GM18873 (cell line): ENCODE results near the gene ZNF462.

Source experiments
- ATAC-seq: cut with Tn5 transposase; IDR thresholded peaks from one replicate; pipeline ENCODE4 v1.9.1; 2021; ENCODE audit warnings: mild to moderate bottlenecking, moderate library complexity, moderate number of reproducible peaks; ENCODE audit not compliant: unreplicated experiment, low FRiP score

The ZNF462 gene

DNA sequence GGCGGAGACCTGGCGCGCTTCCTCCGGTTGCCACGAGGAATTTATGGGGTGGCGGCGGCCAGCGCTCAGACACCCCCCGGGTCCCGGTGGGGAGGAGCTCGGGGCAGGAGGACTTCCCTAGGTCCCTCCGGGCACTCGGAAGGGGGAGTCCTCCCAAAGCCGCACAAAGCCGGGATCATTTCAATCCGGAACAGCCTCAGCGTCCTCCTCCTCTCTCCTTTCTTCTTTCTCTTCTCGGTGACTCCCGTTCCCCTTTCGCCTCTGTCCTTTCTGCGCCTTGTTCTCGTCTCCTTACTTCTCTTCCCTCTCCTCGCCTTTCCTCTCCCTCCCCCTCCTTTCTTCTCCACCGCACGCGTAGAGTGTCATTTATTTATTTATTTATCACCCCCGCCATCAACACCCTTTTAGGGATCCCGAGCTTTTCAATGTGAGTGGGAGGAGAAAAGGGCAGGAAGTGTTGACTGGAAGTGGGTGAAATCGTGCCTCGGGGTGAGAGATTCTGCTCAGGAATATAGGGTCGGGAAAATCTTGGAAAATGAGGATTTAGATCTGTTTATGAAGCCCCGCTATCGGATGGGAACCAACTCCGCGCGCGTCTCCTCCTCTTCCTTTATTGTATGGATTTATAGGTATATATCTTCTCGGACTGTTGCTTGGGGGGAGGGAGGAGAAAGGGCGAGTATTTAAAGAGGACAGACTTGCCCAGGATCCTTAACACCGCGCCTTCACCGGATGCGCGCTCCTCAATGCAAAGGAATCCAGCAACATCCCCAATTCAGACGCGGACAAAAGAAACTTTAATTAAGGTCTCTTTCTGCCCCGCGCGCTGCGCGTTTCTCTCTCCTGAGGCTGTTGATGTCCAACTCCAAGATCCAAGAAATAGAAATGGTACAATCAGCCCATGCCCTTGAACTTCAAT is 2.0 kb upstream of the ZNF462 start:
- no peak for ATAC-seq

GRCh38 chr9:106861640-106862109 is 1.3 kb upstream of the ZNF462 start:
- no peak for ATAC-seq

DNA sequence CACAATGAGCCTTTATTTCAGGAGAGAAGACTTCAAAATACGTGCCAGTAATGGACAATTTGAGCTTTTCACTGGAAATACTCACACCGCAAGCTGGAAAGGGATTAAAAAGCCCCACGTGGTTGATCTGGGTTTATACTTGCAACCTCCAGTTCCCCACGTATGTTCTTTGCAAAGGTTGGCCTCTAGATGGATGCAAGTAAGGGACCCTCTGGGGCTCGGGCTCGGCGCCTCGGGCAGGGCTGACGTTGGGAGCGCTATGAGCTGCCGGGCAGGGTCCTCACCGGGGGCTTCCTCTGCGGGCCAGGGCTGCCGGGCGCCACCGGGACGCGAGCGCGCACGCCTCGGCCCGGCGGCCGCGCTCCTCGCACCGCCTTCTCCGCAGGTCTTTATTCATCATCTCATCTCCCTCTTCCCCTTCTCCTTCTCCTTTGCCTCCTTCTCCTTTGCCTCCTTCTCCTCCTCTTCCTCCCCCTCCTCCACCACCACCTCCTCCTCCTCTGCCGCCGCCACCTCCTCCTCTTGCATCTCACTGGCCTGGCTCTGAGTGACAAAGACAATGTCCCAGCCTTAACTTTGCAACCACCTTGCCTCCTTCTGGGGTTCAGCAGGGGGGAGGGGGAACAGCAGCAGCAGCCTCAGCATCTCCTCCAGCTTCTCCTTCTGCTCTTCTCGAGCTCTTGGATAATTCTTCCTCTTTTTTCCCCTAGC is 701 bp upstream of the ZNF462 start:
- ATAC-seq: no peak

- no peak for ATAC-seq
Observed at GRCh38 chr9:106864373-106865143, 1.6 kb downstream of the ZNF462 start.

DNA sequence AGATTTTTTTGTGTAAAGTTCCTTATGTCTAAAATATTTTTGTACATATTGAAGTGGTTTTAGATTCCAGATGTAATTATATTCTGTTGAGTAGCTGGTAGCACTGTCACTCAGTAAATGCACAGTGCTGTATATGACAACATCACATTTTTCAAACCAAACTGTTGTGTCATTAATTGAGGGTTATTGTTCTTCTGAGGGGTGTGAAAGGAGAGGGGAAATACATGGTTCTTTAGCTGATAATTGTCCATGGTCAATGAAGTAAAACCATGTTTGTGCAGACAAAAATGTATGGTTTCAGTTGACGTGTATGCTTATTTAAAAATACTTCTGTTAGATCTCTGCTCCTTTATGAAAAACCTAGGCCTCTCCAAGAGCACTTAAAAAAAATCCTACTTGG is 3.3 kb downstream of the ZNF462 start:
- no peak for ATAC-seq

DNA sequence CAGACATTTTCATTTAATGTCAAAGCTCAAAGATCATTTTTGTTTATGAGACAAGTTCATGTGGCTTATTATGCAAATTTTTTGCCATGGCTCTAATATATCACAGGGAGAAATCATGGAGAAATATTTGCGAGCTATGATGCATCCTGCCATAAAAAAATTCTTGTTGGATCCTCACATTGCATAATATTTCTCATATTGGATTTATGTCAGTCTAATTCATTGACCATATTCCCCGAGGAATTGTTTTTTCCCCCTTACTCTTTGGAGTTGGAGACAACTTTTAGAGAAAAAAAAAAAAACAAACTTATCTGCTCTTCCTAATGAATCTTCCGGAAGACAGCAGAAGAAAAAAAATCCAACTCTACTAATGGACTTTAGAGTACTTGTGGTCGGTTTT is 4.3 kb downstream of the ZNF462 start:
- no peak for ATAC-seq

DNA sequence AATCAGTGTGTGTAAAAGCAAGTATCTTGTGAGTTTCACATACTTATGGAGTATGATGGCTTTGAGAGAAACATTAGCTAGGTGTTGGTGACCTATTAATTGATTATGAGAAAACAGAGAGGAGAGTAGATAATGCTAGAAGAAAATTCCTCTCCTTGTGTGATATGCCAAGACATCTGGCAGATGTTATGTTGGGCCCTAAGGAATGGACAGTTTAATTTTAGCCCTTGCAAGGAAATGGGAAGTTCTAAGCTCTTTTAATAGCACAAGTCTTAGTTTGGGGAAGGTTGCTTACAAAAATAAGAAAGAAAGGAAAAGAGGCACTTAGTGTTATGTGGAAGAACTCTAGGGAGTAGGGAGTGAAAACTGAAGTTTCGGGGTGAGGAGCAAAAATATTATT is 5.1 kb downstream of the ZNF462 start:
- no peak for ATAC-seq

GRCh38 chr9:106868565-106868964 is 5.6 kb downstream of the ZNF462 start:
- no peak for ATAC-seq

GRCh38 chr9:106869028-106869427 is 6.1 kb downstream of the ZNF462 start:
- no peak for ATAC-seq

DNA sequence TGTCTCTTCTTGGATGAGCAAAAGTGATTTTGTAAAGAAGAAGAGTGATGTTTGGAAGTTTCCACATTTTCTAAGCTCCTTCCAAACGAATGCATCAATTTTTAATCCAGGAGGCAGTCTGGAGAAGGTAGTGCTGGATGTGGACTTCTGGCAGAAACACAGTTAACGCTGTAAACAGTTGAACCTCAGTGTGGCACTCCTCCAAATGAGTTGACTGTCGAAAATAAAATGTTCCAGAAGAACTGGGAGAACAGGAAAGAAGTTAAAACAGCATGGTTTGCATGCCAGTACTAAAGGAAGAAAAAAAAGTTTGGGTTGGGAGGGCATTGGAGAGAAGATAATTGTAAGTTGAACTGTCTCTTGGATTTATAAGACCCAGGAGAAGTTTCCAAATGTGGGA is 6.5 kb downstream of the ZNF462 start:
- no peak for ATAC-seq

DNA sequence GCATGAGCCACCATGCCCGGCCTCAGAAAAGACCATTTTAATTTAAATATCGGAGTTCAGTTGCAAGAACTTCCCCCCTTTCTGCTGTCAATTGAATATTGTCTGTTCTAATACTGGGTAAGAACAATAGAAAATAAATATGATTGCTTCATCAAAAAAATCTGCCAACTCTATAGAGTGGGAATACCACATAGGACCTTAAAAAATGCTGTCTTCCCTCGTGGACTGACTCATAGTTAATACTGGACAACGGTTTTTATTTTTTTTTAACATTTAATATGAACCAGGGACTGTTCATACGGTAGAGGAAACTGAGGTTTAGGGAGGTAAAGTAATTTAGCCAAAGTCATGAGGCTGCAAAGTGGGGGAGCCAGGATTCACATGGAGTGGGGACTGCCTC is 9.7 kb downstream of the ZNF462 start:
- ATAC-seq: no peak

- ATAC-seq: no peak
Observed at GRCh38 chr9:106874031-106874430, 11.1 kb downstream of the ZNF462 start.

DNA sequence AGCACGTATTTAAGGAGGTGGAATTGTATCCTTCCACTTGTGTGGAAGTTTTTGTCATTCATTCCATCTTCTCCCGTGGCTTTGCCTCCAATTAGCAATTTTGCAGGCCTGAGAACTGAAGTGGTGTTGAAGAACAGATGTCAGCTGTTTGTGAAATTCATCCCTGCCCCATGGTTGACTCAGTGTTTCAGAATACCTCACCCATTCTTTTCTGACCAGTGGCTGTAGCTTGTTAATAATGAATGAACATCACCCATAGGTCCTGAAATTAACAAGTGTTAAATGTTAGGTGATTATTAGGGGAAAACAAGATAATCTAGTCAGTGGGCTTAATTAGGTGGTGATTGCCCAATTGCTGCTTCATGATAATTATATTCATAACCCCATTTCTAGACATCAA is 11.7 kb downstream of the ZNF462 start:
- no peak for ATAC-seq

DNA sequence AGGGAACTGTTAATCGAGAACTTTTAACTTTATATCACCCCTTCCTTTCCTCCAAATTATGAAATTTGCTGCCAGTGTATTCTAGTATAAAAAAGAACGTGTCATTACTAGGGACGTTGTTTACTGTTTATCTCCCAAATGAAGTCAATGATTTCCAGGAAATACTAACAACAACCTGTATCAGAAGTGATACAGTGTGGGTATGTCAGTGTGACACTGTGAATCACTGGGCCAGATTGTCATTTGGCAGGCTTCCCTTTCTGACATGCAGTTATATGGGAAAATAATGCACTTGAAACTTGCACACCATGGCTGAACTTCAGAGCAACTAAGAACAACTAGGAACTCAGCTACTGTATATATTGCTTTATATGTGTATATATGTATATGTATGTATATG is 12.6 kb downstream of the ZNF462 start:
- ATAC-seq: no peak

DNA sequence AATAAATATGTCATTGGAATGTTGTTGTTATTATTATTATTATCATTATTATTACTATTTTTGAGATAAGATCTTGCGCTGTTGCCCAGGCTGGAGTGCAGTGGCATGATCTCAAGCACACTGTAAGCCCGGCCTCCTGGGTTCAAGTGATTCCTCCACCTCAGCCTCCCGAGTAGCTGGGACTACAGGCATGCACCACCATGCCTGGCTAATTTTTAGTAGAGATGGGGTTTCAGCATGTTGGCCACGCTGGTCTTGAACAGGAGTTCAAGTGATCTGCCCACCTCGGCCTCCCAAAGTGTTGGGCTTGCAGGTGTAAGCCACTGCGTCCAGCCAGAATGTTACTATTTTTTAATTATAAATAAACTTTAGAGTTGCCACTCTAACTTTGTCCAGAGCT is 14.4 kb downstream of the ZNF462 start:
- ATAC-seq: no peak

DNA sequence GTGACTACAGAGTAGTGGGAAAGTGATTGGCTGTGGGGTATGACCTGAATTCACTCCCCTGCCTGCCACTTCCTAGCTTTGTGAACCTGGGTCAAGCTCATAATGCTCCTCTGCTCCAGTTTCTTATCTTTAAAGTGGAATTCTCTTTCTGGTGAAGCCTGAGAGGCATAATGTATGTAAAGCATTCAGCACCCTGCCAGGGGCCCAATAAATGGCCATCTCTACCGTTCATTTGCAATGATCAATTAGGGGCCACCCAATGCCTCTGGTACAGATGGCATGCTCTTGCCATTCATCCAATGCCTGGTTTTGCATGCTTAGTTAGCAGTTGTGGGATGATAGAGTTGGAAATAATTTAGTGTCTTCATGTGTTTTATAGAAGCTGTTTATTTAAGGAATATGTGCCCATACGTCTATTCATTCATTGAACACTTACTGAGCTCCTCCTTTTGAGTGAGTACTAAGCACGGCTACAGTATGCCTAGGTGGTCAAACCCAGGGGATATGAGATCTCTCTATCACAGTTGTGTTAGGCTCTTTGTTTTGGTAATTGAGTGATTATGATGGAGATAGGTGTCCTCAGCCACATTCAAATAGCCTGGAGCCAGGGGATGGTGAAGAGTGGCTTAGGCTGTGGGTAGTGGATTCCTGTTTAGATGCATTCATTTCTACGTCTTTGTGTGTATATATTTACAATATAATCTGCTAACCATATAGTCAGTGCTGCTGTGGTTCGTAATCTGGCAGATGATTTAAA is 15.3 kb downstream of the ZNF462 start:
- ATAC-seq: no peak

DNA sequence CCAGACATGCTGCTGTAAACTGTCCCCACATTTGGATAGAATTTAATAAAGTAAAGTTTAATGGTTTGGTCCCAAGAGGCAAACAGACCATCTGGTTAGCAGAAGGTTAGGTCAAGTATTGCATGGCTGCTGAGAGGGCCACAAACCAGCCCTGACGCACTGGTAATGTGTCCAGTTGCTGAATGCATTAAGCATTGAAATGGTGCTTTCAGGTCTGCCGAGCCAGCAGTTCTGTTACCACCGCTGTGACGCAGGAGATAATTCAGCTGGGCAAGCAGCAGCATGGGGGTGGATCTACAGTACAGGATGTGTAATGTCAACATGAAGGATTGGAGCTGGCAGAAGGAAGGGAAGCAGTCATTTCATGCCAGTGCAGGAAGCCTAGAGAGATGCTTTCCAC is 16.0 kb downstream of the ZNF462 start:
- no peak for ATAC-seq

DNA sequence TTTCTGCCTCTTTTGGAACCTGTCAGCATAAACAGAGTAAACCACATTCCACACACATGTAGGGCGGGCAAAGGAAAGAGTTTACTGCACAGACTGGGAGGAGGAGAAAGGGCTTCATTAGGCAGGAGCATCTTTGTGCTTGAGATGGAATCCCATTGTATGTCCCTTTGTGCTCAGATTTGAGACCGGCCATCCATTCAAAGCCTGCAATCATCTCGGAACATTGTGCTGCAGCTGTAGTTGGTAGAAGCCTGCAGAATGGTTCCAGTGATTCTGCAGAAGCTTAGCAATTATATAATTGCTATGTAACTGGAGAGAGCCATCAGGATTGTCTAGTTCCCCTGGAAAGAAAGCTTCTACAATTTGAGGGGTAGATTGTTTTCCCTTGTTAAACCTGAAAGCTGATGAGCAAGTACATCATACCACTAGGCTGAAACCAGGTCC is 16.5 kb downstream of the ZNF462 start:
- no peak for ATAC-seq

DNA sequence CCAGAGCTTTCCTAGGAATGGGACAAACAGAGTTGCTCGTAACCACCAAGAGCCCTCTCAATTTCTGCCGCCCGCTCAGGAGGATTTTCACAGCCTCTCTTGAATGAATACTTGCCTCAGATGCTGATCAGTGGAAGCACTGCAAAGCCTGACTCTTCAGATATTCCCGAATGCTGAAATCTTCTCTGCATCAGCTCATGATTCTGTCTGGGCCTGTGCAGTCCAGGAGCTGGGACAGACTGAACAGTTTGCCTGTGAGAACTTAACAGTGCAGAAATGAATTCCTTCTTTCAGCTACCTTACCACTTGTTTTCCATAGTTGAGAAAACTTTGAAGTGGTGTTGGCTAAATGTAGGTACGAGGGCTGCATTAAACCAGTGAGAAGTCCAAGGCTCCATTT is 17.1 kb downstream of the ZNF462 start:
- no peak for ATAC-seq

GRCh38 chr9:106880863-106881262 is 17.9 kb downstream of the ZNF462 start:
- no peak for ATAC-seq
